K562 (cell line): ENCODE measurements around the gene EXO5. TPM values are rescaled to one million over a fixed set of nuclear protein-coding genes. Genes with fewer than 3 reads are reported as not detected.

ENCODE experiments used
- ATAC-seq: fragments of 200-7000 bp; cut with Tn5 transposase; 3 replicates; pipeline ENCODE4 v1.9.1; 2020; ENCODE audit warnings: moderate library complexity
- BruUV-seq: library from RNA; stranded (reverse); fragments of 400-500 nt; replicated peaks from 2 replicates; lab custom pipeline; 2021; lab: Mats Ljungman, UMichigan
- CTCF ChIA-PET: fragments of 300-600 bp; formaldehyde crosslinking; extraction: SDS; loops from one replicate; lab custom pipeline; 2021; ENCODE audit warnings: low intra/inter-chr PET ratio; lab: Yijun Ruan, JAX
- POLR2A ChIA-PET: fragments of 300-600, 350-650 bp; sonication (Branson Sonifier 250); formaldehyde crosslinking; extraction: SDS; loops from one replicate; lab custom pipeline; 2021; ENCODE audit warnings: antibody characterized with exemption, inconsistent platforms; lab: Yijun Ruan, JAX
- DNase-seq, 4 experiments: peaks; one replicate each; pipeline versions ENCODE4 v3.0.0 to v3.0.0-alpha.2; 2011 to 2018; ENCODE audit warnings: low spot score in 3 of 4, mixed read lengths in 3 of 4; ENCODE audit errors: extremely low read depth in 1 of 4
- FAIRE-seq: peaks from 2 replicates; lab custom pipeline; 2011; peaks lifted over from hg19 to GRCh38; lab: Jason Lieb, UNC
- H2AFZ ChIP-seq: 2 replicates; pipeline ENCODE4 v1.6.0; 2011; ENCODE audit warnings: low read depth, low read length, control low read depth, inconsistent platforms
- H3K27ac ChIP-seq: fragments of 200-600 bp; 3 replicates; pipeline ENCODE4 v1.8.0; 2011; ENCODE audit warnings: low read depth, mild to moderate bottlenecking, control low read depth, inconsistent platforms, low read length, moderate library complexity, mixed read lengths; ENCODE audit errors: extremely low read depth
- H3K27me3 ChIP-seq, 2 experiments: fragments of 300-600 bp in 1 of 2; 2 replicates in 1 of 2; 3 replicates in 1 of 2; pipeline versions ENCODE4 v1.6.0 to v1.8.0; 2011; ENCODE audit warnings: inconsistent platforms in 2 of 2, low read length in 2 of 2, mild to moderate bottlenecking in 1 of 2, mixed read lengths in 1 of 2, moderate library complexity in 1 of 2; ENCODE audit not compliant: control insufficient read depth in 2 of 2, insufficient read depth in 2 of 2
- H3K36me3 ChIP-seq: fragments of 300-600 bp; 3 replicates; pipeline ENCODE4 v1.8.0; 2011; ENCODE audit warnings: mild to moderate bottlenecking, low read length, inconsistent platforms; ENCODE audit not compliant: control insufficient read depth, insufficient read depth
- H3K4me1 ChIP-seq, 2 experiments: fragments of 200-600 bp in 1 of 2; replicated peaks in 1 of 2; 2 replicates in 1 of 2; 3 replicates in 1 of 2; pipeline versions ENCODE4 v1.5.1 to v1.8.0; 2011; ENCODE audit warnings: inconsistent platforms in 2 of 2, low read length in 2 of 2, mild to moderate bottlenecking in 1 of 2, mixed read lengths in 1 of 2, moderate library complexity in 1 of 2; ENCODE audit not compliant: control insufficient read depth in 2 of 2, insufficient read depth in 2 of 2
- H3K4me2 ChIP-seq: 2 replicates; pipeline ENCODE4 v1.6.1; 2011; ENCODE audit warnings: low read length, control low read depth, inconsistent platforms, mixed read lengths; ENCODE audit not compliant: insufficient read depth
- H3K4me3 ChIP-seq: fragments of 200-600 bp; sonication (generic), shearing (Covaris generic); 2 replicates; pipeline ENCODE4 v1.5.1; 2016; ENCODE audit warnings: control low read depth, inconsistent platforms
- H3K79me2 ChIP-seq: fragments of 200-600 bp; 3 replicates; pipeline ENCODE4 v1.8.0; 2011; ENCODE audit warnings: low read length, inconsistent platforms; ENCODE audit not compliant: control insufficient read depth, insufficient read depth
- H3K9ac ChIP-seq, 2 experiments: 2 replicates each; pipeline versions ENCODE4 v1.6.0 to v1.6.1; 2011; ENCODE audit warnings: low read depth in 2 of 2, low read length in 2 of 2, control low read depth in 1 of 2, inconsistent platforms in 1 of 2, mild to moderate bottlenecking in 1 of 2, mixed read lengths in 1 of 2; ENCODE audit not compliant: insufficient read depth in 1 of 2
- H3K9me1 ChIP-seq: one replicate; pipeline ENCODE4 v1.6.0; 2011; ENCODE audit warnings: inconsistent platforms, mild to moderate bottlenecking, low read length, moderate library complexity; ENCODE audit not compliant: control insufficient read depth, insufficient read depth
- H3K9me3 ChIP-seq: replicated peaks from 2 replicates; pipeline ENCODE4 v1.5.1; 2011; ENCODE audit warnings: low read depth, low read length, inconsistent platforms; ENCODE audit not compliant: control insufficient read depth, insufficient read depth
- H4K20me1 ChIP-seq: replicated peaks from 2 replicates; pipeline ENCODE4 v1.6.1; 2011; ENCODE audit warnings: low read length, inconsistent platforms, mixed read lengths; ENCODE audit not compliant: control insufficient read depth, insufficient read depth
- ATF1 ChIP-seq, 2 experiments: fragments of 450-650 bp in 1 of 2; IDR thresholded peaks; 2 replicates each; pipeline ENCODE4 v1.6.1; 2016; ENCODE audit warnings: missing compliant biosample characterization in 1 of 2, missing genetic modification characterization in 1 of 2
- GABPB2 ChIP-seq: fragments of 250-450 bp; sonication (Bioruptor Pico); conservative IDR thresholded peaks from 2 replicates; pipeline ENCODE4 v1.5.1; 2021; ENCODE audit warnings: mild to moderate bottlenecking
- HCFC1 ChIP-seq: IDR thresholded peaks from 2 replicates; pipeline ENCODE4 v1.6.1; 2012; ENCODE audit warnings: low read depth, low read length, improper control_type of control experiment
- HDAC1 ChIP-seq, 2 experiments: fragments of 450-650 bp; IDR thresholded peaks; 2 replicates each; pipeline ENCODE4 v1.6.1; 2016 to 2017; ENCODE audit warnings: inconsistent platforms in 1 of 2, mild to moderate bottlenecking in 1 of 2, moderate library complexity in 1 of 2
- JUND ChIP-seq, 2 experiments: IDR thresholded peaks; 2 replicates in 1 of 2; 3 replicates in 1 of 2; pipeline ENCODE4 v1.6.1; 2011; ENCODE audit warnings: borderline replicate concordance in 2 of 2, low read depth in 2 of 2, low read length in 2 of 2, improper control_type of control experiment in 1 of 2, missing biosample characterization in 1 of 2, missing genetic modification characterization in 1 of 2, missing genetic modification reagents in 1 of 2
- POLR2H ChIP-seq: IDR thresholded peaks from 2 replicates; pipeline ENCODE4 v1.6.1; 2016; ENCODE audit warnings: missing genetic modification characterization, low read depth, mild to moderate bottlenecking, control low read depth, missing compliant biosample characterization, moderate library complexity
- SREBF1 ChIP-seq: fragments of 150-350 bp; IDR thresholded peaks from 2 replicates; pipeline ENCODE4 v1.6.1; 2014; ENCODE audit warnings: antibody characterized with exemption, low read depth, low read length, borderline replicate concordance
- TOE1 ChIP-seq, 2 experiments: fragments of 450-650 bp in 1 of 2; sonication (generic) in 1 of 2; formaldehyde crosslinking in 1 of 2; IDR thresholded peaks; 2 replicates each; pipeline versions ENCODE4 v1.7.1 to v1.8.0; 2016 to 2022; ENCODE audit warnings: borderline replicate concordance in 2 of 2, mild to moderate bottlenecking in 2 of 2, antibody characterized with exemption in 1 of 2, inconsistent platforms in 1 of 2, low read depth in 1 of 2, missing genetic modification reagents in 1 of 2, moderate library complexity in 1 of 2
- ZBTB34 ChIP-seq: fragments of 250-450 bp; sonication (Bioruptor Pico); IDR thresholded peaks from 2 replicates; pipeline ENCODE4 v1.8.0; 2021; ENCODE audit warnings: mild to moderate bottlenecking, moderate library complexity
- ZNF184 ChIP-seq: sonication (generic); formaldehyde crosslinking; IDR thresholded peaks from 2 replicates; pipeline ENCODE4 v1.5.0; 2020; ENCODE audit warnings: missing genetic modification reagents
- WGBS: fragments of 100-300 bp; shearing (Covaris generic); methylation state at CpG from one replicate; pipeline ENCODE4 v1.1.6; 2016; ENCODE audit warnings: low coverage, mixed read lengths; ENCODE audit not compliant: insufficient coverage; ENCODE audit errors: missing lambda C conversion rate; 5-methylcytosine and 5-hydroxymethylcytosine counted together
- in situ Hi-C: fragments of 300-500 bp; cut with MboI; formaldehyde crosslinking; loops from 4 replicates; pipeline ENCODE4 v1.15.0; 2018; ENCODE audit warnings: inconsistent platforms, mixed read lengths
- intact Hi-C: fragments of 100-400 bp; cut with micrococcal nuclease; formaldehyde crosslinking; loops from 2 replicates; pipeline ENCODE4 v1.14.2; 2022
- polyA plus RNA-seq, 8 experiments: library from polyadenylated mRNA; depleted of rRNA in 4 of 8; stranded (reverse) in 5 of 8; unstranded in 3 of 8; fragments of >200 nt; fragmentation: Nextera tagmentation in 2 of 8; fragmentation: Illumina TruSeq in 1 of 8; extraction: Ambion mirVana in 2 of 8; extraction: Trizol in 1 of 8; gene quantifications; 2 replicates each; pipeline versions ENCODE4 v1.2.1 to v1.2.3, GENCODE V29; 2011 to 2014; ENCODE audit warnings: inconsistent platforms in 1 of 8, missing spikeins in 1 of 8
- total RNA-seq, 7 experiments: library from RNA; depleted of rRNA in 6 of 7; stranded (reverse); fragments of >200 nt in 6 of 7; fragmentation: Illumina TruSeq in 2 of 7; extraction: Trizol in 2 of 7; gene quantifications; 2 replicates each; pipeline versions ENCODE4 v1.2.1 to v1.2.3, GENCODE V29; 2011 to 2021; ENCODE audit warnings: low replicate concordance in 1 of 7
- TF ChIP-seq, protein P1 (sequence below): fragments of 200-800 bp; sonication (Bioruptor generic); IDR thresholded peaks from 2 replicates; pipeline ENCODE4 v1.6.1; 2017; ENCODE audit warnings: missing genetic modification characterization, missing compliant biosample characterization
- TF ChIP-seq, protein P2 (sequence below), 2 experiments: fragments of 450-650 bp; IDR thresholded peaks; 2 replicates each; pipeline ENCODE4 v1.6.1; 2018; ENCODE audit warnings: mild to moderate bottlenecking in 2 of 2, low read depth in 1 of 2; ENCODE audit not compliant: partially characterized antibody in 2 of 2

Gene EXO5
- total and polyA plus RNA-seq, 9 of the 15 experiments (the other 6 are each of a cell fraction or from before 2014, with no cell fraction given) = 1.1 to 4.3 (median 2.8) TPM

GRCh38 chr1:40531381-40532061, 23.0 kb downstream of the EXO5 start, which contains the start of gene ZNF684:
ZNF684 (plus strand) TSS chr1:40531637; CDS start chr1:40533167, 1,530 bp downstream.
- Histone ChIP-seq H3K79me2 (peaks cover 9% of the 10 kb centered on the region; the same call in 1 of the 3 replicates), H3K27me3 (no peaks in the 10 kb centered on the region), H3K9me1 (no peaks in the 10 kb centered on the region), H3K36me3 (peaks cover 4% of the 10 kb centered on the region; the same call in 2 of the 3 replicates), H3K9me3 (no peaks in the 10 kb centered on the region), H3K4me3 (peak within 1 kb of the TSS; percentile 49), H3K9ac (peak within 1 kb of the TSS; percentile 67 to 91), H3K27ac (peak within 1 kb of the TSS; percentile 69), H3K4me1 (peaks cover 0 to 5% of the 10 kb centered on the region in 2 experiments; a peak in 2 of 5 replicates), H2AFZ (peak within 1 kb of the TSS; percentile 95), H4K20me1 (no peaks in the 10 kb centered on the region), H3K4me2 (peak within 1 kb of the TSS; percentile 98)
- TSS peak; percentile 78 for BruUV-seq
- intact Hi-C loops = no loop called here
- FAIRE-seq (peak; percentile 100), DNase-seq (peak; percentile 96 to 99 (median 96)), ATAC-seq (peak; percentile 99)
- ChIA-PET CTCF (no interaction called here), POLR2A (interaction anchor here (0.5 to 2.2 kb wide), 28 partner anchors 9 to 1534 kb away, joined by 3 to 20 read pairs (median 3); partner anchors contain the start of gene EXO5)
- in situ Hi-C loops = no loop called here
- 1% methylated on average over 35 of the region's 35 CpGs for WGBS
- TF ChIP-seq HCFC1 (peak; percentile 96), POLR2H (tag) (peak; percentile 77; the same call in 1 of the 2 replicates), TOE1 (IDR thresholded peaks at IDR 0.05; ENCODE audit: borderline replicate concordance) (no peak), TOE1 (CRISPR knock-in tag; IDR thresholded peaks at IDR 0.05; ENCODE audit: borderline replicate concordance, low read depth) (peak; percentile 79; the same call in 1 of the 2 replicates), SREBF1 (0 out of 2 replicates have a peak, but pooled peaks have one; percentile 13), ZNF184 (CRISPR knock-in tag) (no peak), JUND (IDR thresholded peaks at IDR 0.05; ENCODE audit: borderline replicate concordance, low read depth, low read length) (peak; percentile 66), JUND (tag; IDR thresholded peaks at IDR 0.05; ENCODE audit: borderline replicate concordance, low read depth, low read length) (peak; percentile 73; the same call in 2 of the 3 replicates), ATF1 (CRISPR knock-in tag; IDR thresholded peaks at IDR 0.05) (no peak), ATF1 (tag; IDR thresholded peaks at IDR 0.05) (peak; percentile 97), GABPB2 (no peak), ZBTB34 (no peak), HDAC1 (IDR thresholded peaks at IDR 0.05) (peak in 1 of 2 experiments; percentile 73; a peak in 2 of 4 replicates)
- TF ChIP-seq, protein P1, sequence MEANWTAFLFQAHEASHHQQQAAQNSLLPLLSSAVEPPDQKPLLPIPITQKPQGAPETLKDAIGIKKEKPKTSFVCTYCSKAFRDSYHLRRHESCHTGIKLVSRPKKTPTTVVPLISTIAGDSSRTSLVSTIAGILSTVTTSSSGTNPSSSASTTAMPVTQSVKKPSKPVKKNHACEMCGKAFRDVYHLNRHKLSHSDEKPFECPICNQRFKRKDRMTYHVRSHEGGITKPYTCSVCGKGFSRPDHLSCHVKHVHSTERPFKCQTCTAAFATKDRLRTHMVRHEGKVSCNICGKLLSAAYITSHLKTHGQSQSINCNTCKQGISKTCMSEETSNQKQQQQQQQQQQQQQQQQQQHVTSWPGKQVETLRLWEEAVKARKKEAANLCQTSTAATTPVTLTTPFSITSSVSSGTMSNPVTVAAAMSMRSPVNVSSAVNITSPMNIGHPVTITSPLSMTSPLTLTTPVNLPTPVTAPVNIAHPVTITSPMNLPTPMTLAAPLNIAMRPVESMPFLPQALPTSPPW = peak; percentile 74
- TF ChIP-seq, protein P2, sequence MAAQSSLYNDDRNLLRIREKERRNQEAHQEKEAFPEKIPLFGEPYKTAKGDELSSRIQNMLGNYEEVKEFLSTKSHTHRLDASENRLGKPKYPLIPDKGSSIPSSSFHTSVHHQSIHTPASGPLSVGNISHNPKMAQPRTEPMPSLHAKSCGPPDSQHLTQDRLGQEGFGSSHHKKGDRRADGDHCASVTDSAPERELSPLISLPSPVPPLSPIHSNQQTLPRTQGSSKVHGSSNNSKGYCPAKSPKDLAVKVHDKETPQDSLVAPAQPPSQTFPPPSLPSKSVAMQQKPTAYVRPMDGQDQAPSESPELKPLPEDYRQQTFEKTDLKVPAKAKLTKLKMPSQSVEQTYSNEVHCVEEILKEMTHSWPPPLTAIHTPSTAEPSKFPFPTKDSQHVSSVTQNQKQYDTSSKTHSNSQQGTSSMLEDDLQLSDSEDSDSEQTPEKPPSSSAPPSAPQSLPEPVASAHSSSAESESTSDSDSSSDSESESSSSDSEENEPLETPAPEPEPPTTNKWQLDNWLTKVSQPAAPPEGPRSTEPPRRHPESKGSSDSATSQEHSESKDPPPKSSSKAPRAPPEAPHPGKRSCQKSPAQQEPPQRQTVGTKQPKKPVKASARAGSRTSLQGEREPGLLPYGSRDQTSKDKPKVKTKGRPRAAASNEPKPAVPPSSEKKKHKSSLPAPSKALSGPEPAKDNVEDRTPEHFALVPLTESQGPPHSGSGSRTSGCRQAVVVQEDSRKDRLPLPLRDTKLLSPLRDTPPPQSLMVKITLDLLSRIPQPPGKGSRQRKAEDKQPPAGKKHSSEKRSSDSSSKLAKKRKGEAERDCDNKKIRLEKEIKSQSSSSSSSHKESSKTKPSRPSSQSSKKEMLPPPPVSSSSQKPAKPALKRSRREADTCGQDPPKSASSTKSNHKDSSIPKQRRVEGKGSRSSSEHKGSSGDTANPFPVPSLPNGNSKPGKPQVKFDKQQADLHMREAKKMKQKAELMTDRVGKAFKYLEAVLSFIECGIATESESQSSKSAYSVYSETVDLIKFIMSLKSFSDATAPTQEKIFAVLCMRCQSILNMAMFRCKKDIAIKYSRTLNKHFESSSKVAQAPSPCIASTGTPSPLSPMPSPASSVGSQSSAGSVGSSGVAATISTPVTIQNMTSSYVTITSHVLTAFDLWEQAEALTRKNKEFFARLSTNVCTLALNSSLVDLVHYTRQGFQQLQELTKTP (IDR thresholded peaks at IDR 0.05; ENCODE audit: low read depth in 1 of 2, partially characterized antibody in 2 of 2) = peak in 1 of 2 experiments; percentile 82
